ENCODE measurements around the gene PXDC1.
"Not testable (repeated sequence)": the region's sequence is repeated elsewhere in the genome, so short reads cannot be mapped to it uniquely, and the experiment has no call there.

PXDC1 gene

DNA sequence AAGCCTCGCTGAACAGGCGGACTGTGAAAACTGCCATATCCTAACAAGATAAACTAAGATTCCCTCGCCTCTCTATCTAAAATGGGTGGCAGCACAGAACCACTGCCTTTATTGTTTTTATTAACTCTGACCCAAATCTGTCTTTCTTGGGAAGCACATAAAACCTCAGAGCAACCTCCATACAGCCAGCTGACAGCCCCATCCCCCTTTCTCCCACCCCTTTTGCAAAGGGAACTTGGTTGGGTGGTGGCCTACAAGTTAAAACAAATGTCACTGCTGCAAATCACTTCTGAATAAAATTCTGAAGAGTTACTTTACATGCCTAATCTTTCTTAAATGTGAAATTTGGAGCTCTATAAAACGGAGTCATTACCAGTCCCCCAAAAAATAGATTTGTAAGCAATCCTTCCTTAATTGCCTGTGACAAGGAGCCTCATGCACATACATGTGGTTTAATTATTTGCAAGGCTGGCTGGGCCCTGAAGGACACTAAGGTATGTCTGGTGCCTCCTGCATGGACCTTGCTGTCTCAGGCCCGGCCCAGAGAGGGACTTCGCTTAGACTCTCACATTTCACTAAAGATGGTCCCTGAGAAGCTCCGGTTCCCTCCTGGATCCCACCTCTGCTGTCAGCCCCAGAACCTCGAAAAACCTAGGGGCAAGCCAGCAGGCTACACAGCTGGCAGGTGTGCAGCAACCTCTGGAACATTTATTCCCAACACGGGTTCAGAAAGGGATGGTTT, 21.7 kb downstream of the PXDC1 start:
- DNase-seq: no peak

- DNase-seq: no peak
Measured at GRCh38 chr6:3727593-3728108, 23.9 kb downstream of the PXDC1 start.

- DNase-seq: no peak
Measured at GRCh38 chr6:3727036-3727435, 24.5 kb downstream of the PXDC1 start.

- DNase-seq: no peak
Measured at GRCh38 chr6:3726421-3726820, 25.1 kb downstream of the PXDC1 start.

DNA sequence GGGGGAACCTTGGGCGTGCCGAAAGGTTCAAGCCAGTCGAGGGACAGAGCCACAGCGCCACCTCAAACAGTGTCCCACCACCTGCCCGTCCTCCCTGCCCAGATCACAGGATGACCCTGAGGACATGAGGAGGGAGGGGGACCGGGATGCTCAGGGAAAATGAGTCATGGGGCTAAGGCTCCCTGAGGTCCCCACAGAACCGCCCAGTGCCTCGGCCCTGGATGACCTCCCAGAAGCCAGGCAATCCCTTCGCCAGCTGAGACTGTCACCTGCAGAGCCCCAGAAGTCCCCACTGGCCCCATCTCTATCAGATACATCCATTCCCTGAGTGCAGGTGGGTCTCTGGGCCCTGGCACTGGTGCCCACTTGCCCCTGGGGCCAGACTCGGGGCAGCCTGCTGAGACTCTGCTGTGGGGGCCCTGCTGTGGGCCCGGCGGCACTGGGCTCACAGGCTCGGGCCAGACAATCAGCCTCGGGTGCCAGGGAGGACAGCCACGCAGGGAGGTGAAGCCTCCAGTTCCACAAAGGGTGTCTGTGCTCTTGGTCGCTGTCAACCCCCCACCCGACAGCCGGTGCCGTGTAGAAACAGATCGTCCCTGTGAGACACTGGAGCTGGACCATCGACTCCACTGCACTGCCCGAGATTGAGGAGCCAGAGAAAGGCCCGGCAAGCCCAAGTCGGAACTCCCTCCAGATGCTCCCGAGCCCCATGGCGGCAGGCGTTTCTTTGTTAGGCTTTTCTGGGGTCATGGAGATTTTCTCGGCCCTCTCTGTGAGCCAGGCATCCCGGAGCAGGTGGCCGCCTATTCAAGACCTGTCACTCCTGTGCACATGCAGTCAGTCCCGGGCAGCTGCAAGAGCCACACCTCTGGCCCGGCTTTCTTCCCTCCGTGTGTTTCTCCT, 26.1 kb downstream of the PXDC1 start:
- DNase-seq: no peak

DNA sequence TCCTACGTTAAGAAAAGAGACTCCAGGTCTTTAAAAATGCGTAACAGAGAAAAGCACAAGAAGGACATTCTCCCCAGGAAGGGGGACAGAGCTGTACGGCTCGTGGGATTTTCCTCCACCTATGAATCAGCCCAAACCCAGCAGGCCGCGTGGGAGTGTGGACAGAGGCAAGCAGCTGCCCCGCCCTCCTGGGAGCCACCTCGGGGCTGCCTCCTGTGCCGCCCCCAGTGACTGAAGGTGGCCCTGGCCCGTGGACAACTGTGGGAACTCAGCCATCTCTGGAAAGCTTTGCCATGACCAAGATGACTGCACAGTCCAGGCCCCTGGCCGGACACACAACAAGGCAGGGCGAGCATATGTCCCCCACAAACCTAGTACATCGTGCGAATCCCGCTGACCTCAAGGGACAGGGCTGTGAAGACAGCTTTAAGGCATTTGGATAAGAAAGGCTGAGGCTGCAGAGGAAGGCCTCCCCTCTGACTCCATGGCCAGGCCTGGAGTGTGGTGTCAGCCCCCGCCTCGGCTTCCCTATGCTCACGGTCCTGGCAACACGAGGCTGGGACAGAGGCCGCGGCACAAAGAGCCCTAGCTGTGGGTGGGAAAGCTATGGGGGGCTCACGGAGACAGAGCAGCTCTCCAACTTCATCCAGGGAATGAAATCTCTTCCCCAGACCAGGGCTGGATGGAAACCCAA, 26.9 kb downstream of the PXDC1 start:
- no peak for DNase-seq

DNA sequence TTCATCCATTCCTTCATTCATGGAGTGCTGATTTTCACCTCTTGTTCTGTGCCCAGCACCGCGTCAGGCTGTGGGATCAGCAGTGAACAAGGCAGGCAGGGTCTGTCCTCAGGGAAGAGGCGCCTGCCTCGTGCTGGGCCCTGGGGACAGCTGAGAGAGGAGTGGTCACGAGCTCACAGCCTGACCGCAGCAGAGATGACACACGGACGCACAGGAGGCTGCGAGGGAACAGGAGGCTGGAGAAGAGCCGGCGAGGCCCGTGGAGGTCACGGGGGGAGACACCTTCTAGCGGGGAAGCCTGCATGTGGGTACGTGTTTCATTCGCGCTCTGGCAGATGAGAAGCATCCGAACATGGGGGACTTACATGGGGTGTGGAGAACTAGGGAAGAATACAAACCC, 27.5 kb downstream of the PXDC1 start:
- DNase-seq: no peak

- DNase-seq: no peak
Measured at GRCh38 chr6:3723251-3723650, 28.3 kb downstream of the PXDC1 start.

DNA sequence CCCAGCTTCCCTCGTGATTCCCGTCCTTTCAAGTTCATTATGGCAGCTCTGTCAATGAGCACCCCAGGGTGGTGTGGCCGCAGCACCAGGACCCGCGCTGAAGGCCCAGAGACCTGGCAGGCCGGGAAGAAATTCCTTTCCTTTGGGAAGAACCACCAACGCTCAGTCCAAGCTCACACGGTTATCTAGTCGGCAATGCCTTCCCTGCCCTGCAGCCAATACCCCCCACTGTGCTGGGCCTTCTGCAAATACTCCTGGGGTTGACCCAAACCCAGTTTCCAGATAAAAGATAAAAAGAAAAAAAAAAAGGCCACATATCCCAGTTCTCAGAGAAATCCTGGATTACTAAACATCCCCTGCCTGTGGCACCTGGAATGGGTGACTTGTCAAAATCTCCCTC, 28.7 kb downstream of the PXDC1 start:
- no peak for DNase-seq

GRCh38 chr6:3721810-3722621, 29.5 kb downstream of the PXDC1 start:
- no peak for DNase-seq

DNA sequence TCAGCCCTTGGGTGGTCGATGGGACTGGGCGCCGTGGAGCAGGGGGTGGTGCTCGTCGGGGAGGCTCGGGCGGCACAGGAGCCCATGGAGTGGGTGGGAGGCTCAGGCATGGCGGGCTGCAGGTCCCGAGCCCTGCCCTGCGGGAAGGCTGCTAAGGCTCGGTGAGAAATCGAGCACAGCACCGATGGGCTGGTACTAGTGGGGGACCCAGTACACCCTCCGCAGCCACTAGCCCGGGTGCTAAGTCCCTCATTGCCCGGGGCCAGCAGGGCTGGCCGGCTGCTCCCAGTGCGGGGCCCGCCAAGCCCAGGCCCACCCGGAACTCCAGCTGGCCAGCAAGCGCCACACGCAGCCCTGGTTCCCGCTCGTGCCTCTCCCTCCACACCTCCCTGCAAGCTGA, 30.7 kb downstream of the PXDC1 start:
- DNase-seq: not testable (repeated sequence)

DNA sequence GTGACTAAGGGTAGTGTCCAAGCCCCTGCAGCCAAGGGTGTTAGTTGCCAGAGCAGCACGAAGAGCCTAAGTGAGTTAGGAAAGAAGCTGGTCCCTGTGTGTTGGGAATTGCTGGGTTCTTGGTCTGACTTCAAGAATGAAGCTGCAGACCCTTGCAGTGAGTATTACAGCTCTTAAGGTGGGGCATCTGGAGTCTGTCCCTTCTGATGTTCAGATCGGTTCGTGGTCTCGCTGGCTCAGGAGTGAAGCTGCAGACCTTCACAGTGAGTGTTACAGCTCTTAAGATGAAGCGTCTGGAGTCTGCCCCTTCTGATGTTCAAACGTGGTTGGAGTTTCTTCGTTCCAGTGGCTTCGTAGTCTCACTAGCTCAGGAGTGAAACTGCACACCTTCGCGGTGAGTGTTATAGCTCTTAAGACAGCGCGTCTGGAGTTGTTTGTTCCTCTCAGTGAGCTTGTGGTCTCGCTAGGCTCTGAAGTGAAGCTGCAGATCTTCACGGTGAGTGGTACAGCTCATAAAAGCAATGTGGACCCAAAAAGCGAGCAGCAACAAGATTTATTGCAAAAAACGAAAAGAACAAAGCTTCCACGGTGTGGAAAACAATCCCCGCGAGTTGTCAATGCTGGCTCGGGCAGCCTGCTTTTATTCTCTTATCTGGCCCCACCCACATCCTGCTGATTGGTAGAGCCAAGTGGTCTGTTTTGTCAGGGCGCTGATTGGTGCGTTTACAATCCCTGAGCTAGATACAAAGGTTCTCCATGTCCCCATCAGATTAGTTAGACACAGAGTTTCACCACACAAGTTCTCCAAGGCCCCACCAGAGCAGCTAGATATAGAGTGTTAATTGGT, 31.8 kb downstream of the PXDC1 start:
- DNase-seq: no peak

DNA sequence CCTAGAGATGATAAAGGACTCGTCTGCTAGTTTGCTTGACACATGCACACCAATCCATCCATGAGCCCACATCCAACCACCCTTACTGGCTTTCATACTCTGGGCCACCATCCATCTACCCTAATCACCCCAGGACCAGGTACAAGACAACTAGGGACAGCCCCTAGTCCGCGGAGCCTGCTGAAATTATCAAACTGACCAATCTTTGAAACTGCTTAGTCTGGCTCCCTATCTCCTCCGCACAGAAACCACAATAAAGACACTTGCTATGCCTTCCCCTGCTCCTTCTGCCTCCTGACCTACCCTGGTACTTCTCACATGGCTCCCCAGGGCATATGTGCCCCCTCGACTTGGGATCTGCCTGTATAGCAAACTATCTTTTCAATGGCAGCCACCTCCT, 33.1 kb downstream of the PXDC1 start:
- DNase-seq: no peak

DNA sequence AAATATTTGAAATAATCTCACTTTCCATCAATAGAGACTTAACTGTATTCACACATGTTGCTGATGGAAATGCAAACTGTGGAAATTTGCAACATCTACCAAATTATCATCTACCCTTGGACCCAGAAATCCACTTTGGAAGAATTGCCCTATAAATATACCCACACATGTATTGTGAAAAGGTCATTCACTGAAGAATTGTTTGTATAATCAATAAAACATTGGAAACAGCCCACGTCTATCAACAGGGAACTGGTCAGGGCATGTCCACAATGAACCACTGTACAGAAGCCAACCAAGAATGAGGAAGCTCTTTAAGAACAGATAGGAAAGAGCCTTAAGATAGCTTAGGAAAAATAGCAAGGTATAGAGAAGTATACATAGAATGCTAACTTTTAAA, 36.2 kb downstream of the PXDC1 start:
- DNase-seq: no peak

- DNase-seq: no peak
Measured at GRCh38 chr6:3714768-3715167, 36.7 kb downstream of the PXDC1 start.

GRCh38 chr6:3714111-3714510, 37.4 kb downstream of the PXDC1 start:
- no peak for DNase-seq

DNA sequence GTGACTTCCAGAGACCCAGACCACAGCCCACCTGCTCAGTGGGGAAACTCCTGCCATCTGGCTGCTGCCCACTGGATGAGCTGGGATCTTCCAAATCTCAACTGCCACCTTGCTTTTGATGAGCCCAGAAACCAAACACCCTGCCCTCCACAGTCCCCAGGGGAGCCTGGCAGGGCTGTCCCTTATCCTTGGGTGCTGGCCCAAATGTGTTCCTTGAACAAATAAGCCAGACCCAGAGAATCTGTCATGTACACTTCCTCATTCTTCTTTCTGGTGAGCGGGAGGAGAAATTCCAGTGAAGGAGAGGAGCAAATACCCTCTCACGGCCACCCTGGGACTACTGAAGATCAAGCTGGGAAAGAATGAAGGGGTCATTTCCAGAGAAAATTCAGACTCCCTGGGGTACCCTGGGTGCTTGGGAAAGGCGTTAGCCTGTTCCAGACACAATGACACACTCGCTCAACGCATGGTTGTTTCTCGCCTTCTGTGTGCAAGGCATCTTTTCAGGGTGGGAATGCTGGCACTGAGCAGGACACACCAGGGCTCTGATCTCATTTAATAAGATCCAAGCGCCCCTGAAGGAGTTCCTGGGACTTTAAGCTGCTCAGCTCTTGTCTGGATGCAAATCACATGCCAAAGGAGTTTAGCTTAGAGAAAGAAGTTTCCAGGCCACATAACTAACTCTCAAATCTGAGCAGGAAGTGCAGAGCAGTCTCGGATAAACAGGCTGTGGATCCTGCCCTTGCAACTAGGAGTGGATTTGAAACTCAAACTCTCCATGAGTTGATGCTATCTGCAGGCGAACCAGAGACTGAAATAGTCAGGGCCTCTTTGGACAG, 38.5 kb downstream of the PXDC1 start:
- no peak for DNase-seq

GRCh38 chr6:3711776-3712175, 39.7 kb downstream of the PXDC1 start:
- no peak for DNase-seq

DNA sequence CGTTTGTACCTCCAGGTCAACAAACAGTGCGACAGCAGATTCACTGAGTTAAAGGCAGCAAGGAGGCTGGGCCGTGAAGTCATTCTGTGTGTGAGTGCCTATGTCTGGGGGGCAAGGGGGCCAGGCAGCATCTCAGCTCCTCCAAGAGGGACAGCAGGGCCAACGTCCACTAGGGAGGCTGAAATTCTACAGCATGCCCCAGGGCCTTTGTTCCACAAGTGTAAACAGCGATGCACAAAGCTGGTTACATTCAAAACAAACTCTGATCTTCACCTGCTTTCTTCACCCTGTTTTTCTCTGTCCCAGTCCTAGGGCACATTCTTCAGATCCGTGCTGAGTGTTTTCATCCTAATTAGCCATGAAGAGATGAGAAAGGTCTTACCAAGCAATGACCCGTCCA, 41.1 kb downstream of the PXDC1 start:
- no peak for DNase-seq

- no peak for DNase-seq
Measured at GRCh38 chr6:3708540-3708939, 43.0 kb downstream of the PXDC1 start.
